ENCODE measurements around the gene GRIK2.

DNA sequence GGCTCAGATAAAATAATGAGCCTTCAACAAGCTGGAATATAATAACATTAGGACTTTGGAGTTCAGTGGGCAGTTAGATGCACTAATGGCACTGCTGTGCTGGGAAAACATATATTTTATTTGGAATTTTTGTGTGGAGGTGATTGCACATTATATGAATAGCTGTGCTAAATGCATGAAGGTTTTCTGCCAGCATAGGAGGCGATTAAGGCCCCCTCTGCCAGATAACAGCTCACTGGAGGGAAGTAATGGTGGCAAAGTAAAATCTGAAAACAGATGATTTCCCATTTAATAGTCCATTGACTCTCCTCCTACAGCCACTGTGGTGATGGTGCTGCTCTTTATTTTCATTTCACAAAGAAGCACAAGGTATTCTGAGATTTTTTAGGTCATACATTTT is 326.0 kb downstream of the GRIK2 start:
- TF ChIP-seq, protein P1, sequence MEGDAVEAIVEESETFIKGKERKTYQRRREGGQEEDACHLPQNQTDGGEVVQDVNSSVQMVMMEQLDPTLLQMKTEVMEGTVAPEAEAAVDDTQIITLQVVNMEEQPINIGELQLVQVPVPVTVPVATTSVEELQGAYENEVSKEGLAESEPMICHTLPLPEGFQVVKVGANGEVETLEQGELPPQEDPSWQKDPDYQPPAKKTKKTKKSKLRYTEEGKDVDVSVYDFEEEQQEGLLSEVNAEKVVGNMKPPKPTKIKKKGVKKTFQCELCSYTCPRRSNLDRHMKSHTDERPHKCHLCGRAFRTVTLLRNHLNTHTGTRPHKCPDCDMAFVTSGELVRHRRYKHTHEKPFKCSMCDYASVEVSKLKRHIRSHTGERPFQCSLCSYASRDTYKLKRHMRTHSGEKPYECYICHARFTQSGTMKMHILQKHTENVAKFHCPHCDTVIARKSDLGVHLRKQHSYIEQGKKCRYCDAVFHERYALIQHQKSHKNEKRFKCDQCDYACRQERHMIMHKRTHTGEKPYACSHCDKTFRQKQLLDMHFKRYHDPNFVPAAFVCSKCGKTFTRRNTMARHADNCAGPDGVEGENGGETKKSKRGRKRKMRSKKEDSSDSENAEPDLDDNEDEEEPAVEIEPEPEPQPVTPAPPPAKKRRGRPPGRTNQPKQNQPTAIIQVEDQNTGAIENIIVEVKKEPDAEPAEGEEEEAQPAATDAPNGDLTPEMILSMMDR (IDR thresholded peaks at IDR 0.05): no peak
- TF ChIP-seq POLR2A (IDR thresholded peaks at IDR 0.05): no peak
- TF ChIP-seq POLR2AphosphoS5 (IDR thresholded peaks at IDR 0.05): no peak

All from suprapubic skin (tissue), 4 donors.